GM15510 (cell line): ENCODE results near the gene TTC7B.

Source experiments
- POLR2A ChIP-seq: IDR thresholded peaks from 3 replicates; pipeline ENCODE4 v1.6.1; 2011; ENCODE audit warnings: borderline replicate concordance; ENCODE audit not compliant: insufficient read length; ENCODE audit errors: extremely low read depth

The TTC7B gene

GRCh38 chr14:90812109-90812508 is 4.1 kb downstream of the TTC7B start:
- no peak for TF ChIP-seq POLR2A

- no peak for TF ChIP-seq POLR2A
Observed at GRCh38 chr14:90811641-90812040, 4.6 kb downstream of the TTC7B start.

- no peak for TF ChIP-seq POLR2A
Observed at GRCh38 chr14:90810806-90811205, 5.4 kb downstream of the TTC7B start.

GRCh38 chr14:90809530-90810312 is 6.5 kb downstream of the TTC7B start:
- TF ChIP-seq POLR2A, result no peak

GRCh38 chr14:90808759-90809529 is 7.3 kb downstream of the TTC7B start:
- TF ChIP-seq POLR2A, result no peak

- no peak for TF ChIP-seq POLR2A
Observed at GRCh38 chr14:90807060-90807459, 9.2 kb downstream of the TTC7B start.

- no peak for TF ChIP-seq POLR2A
Observed at GRCh38 chr14:90805662-90806540, 10.3 kb downstream of the TTC7B start.

GRCh38 chr14:90805084-90805391 is 11.2 kb downstream of the TTC7B start:
- no peak for TF ChIP-seq POLR2A

- no peak for TF ChIP-seq POLR2A
Observed at GRCh38 chr14:90804292-90805083, 11.7 kb downstream of the TTC7B start.

GRCh38 chr14:90803249-90803648 is 13.0 kb downstream of the TTC7B start:
- no peak for TF ChIP-seq POLR2A

- TF ChIP-seq POLR2A, result no peak
Observed at GRCh38 chr14:90799420-90799819, 16.8 kb downstream of the TTC7B start.

- no peak for TF ChIP-seq POLR2A
Observed at GRCh38 chr14:90797919-90798318, 18.3 kb downstream of the TTC7B start.

GRCh38 chr14:90797451-90797850 is 18.8 kb downstream of the TTC7B start:
- TF ChIP-seq POLR2A, result no peak

GRCh38 chr14:90796329-90796728 is 19.9 kb downstream of the TTC7B start:
- no peak for TF ChIP-seq POLR2A
